Thoracic aorta (tissue), 2 donors: Measurements from ENCODE around the gene PACS1. TPM values are rescaled to one million over a fixed set of nuclear protein-coding genes. Genes with fewer than 3 reads are reported as not detected.

Experiments used
- ATAC-seq: fragments of 150-250 bp; one replicate; pipeline ENCODE4 v1.8.0; 2017; ENCODE audit warnings: low read depth; ENCODE audit not compliant: insufficient number of reproducible peaks, low FRiP score
- DNase-seq: peaks from one replicate; pipeline ENCODE4 v3.0.0-alpha.2; 2020; ENCODE audit warnings: low spot score
- H3K27ac ChIP-seq, 2 donors: fragments of 200-600 bp; sonication (generic); 1 replicate in 1 of 2; 2 replicates in 1 of 2; pipeline ENCODE4 v1.5.1; 2016; ENCODE audit warnings: mild to moderate bottlenecking in 2 of 2, moderate library complexity in 2 of 2
- H3K27me3 ChIP-seq: fragments of 200-600 bp; sonication (generic); replicated peaks from 2 replicates; pipeline ENCODE4 v1.6.0; 2016; ENCODE audit warnings: mild to moderate bottlenecking; ENCODE audit not compliant: insufficient read depth
- H3K36me3 ChIP-seq: fragments of 200-600 bp; sonication (generic); one replicate; pipeline ENCODE4 v1.5.1; 2016
- H3K4me1 ChIP-seq, 2 donors: fragments of 200-600 bp; sonication (generic); 1 replicate in 1 of 2; 2 replicates in 1 of 2; pipeline versions ENCODE4 v1.5.1 to v1.6.0; 2016; ENCODE audit warnings: low read depth in 2 of 2, mild to moderate bottlenecking in 1 of 2; ENCODE audit not compliant: control insufficient read depth in 1 of 2
- H3K4me3 ChIP-seq: fragments of 200-600 bp; sonication (generic); 2 replicates; pipeline ENCODE4 v1.5.1; 2016; ENCODE audit warnings: mild to moderate bottlenecking
- H3K9me3 ChIP-seq: fragments of 200-600 bp; sonication (generic); 2 replicates; pipeline ENCODE4 v1.5.1; 2016
- total RNA-seq, 2 donors: library from RNA; depleted of rRNA; stranded (reverse); fragments of >200 nt; gene quantifications; one replicate each; pipeline versions ENCODE4 v1.1.0 to v1.2.3, GENCODE V29; 2016
- TF ChIP-seq, protein P1 (sequence below): fragments of 200-600 bp; sonication (generic); IDR thresholded peaks from one replicate; pipeline ENCODE4 v1.5.1; 2019; ENCODE audit warnings: antibody characterized with exemption

PACS1 gene
- total RNA-seq, 2 donors from 2014 or later, result 82.9 to 112 TPM

DNA sequence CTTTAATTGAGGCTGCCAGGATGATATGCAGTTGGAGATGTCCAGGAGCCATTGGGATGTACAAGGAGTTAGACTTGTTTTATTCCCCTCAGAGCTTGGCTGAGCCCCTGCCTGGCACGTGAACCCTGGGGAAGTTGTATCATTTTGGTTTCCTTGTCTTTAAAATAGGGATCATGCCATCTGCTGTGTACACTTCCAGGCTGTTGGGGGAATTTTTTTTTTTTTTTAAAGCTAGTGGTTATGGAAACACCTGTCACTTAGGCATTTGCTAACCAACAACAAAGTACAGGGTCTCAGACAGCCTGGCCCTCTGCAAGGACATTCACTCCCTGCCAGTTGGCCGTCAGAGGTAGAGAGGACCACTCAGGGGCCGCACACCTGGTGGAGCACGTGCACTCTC, 189.9 kb downstream of the PACS1 start:
- no peak overlapping the region for H3K27ac ChIP-seq
- no peak overlapping the region for H3K4me3 ChIP-seq
- no peaks in the 10 kb centered on the region for H3K9me3 ChIP-seq
- DNase-seq, result no peak
- peaks cover 26% of the 10 kb centered on the region for H3K36me3 ChIP-seq
- TF ChIP-seq, protein P1, sequence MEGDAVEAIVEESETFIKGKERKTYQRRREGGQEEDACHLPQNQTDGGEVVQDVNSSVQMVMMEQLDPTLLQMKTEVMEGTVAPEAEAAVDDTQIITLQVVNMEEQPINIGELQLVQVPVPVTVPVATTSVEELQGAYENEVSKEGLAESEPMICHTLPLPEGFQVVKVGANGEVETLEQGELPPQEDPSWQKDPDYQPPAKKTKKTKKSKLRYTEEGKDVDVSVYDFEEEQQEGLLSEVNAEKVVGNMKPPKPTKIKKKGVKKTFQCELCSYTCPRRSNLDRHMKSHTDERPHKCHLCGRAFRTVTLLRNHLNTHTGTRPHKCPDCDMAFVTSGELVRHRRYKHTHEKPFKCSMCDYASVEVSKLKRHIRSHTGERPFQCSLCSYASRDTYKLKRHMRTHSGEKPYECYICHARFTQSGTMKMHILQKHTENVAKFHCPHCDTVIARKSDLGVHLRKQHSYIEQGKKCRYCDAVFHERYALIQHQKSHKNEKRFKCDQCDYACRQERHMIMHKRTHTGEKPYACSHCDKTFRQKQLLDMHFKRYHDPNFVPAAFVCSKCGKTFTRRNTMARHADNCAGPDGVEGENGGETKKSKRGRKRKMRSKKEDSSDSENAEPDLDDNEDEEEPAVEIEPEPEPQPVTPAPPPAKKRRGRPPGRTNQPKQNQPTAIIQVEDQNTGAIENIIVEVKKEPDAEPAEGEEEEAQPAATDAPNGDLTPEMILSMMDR, result no peak
- ATAC-seq, result no peak
- H3K4me1 ChIP-seq, result peaks cover 5 to 19% of the 10 kb centered on the region in 2 donors
- H3K27me3 ChIP-seq, result no peaks in the 10 kb centered on the region

DNA sequence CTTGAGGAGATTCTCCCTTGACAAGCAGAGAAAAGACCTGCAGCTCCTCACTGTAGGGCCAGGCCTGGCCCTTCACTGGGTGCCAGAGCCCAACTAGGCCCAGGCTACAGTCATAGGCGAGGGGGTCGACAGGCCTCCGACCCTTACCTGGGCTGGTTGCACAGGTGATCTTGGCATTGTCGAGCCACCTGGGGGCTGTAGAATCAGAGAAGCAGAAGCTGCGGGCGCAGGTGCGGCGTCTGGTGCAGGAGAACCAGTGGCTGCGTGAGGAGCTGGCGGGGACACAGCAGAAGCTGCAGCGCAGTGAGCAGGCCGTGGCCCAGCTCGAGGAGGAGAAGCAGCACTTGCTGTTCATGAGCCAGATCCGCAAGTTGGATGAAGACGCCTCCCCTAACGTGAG, 191.5 kb downstream of the PACS1 start:
- DNase-seq (no peak), ATAC-seq (no peak)
- Histone ChIP-seq H3K9me3 (no peaks in the 10 kb centered on the region), H3K36me3 (peaks cover 26% of the 10 kb centered on the region), H3K27ac (no peak overlapping the region), H3K4me1 (peaks cover 5 to 20% of the 10 kb centered on the region in 2 donors), H3K27me3 (no peaks in the 10 kb centered on the region), H3K4me3 (no peak overlapping the region)
- TF ChIP-seq, protein P1, result no peak

DNA sequence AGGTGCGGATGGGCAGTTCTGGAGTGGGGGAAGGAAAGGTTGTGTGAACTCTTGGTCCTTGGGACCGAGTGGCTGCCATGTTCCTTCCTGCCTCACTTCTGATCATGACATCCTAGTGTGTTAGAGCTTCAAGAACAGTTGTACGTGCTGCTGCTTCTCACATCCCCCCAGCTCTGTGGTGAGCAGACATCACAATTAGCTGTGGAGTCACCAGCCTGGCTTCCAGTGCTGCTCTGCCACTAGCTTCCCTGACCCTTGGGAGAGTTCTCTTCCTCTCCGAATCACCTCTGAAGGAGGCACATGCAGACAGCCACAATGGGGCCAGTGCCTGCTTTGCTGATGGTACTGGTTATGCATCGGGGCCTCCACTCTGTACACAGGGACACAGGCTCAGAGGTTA, 192.1 kb downstream of the PACS1 start:
- H3K4me1 ChIP-seq, result peaks cover 8 to 21% of the 10 kb centered on the region in 2 donors
- H3K27me3 ChIP-seq, result no peaks in the 10 kb centered on the region
- H3K36me3 ChIP-seq, result peaks cover 26% of the 10 kb centered on the region
- no peak overlapping the region for H3K4me3 ChIP-seq
- TF ChIP-seq, protein P1, result no peak
- DNase-seq, result no peak
- no peak for ATAC-seq
- no peak overlapping the region for H3K27ac ChIP-seq
- H3K9me3 ChIP-seq, result no peaks in the 10 kb centered on the region

DNA sequence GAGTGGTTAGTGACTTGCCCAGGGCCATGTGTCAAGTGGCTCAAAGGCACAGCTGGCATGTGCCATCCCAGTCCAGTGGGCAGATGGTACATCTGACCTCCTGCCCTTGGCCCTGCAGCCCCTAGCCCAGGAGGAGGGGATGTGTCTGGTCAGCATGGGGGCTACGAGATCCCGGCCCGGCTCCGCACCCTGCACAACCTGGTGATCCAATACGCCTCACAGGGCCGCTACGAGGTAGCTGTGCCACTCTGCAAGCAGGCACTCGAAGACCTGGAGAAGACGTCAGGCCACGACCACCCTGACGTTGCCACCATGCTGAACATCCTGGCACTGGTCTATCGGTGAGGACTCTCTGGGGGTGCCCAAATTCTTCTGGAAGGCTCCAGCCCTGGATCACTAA, 192.6 kb downstream of the PACS1 start:
- TF ChIP-seq, protein P1, result no peak
- H3K27me3 ChIP-seq, result no peaks in the 10 kb centered on the region
- no peak overlapping the region for H3K27ac ChIP-seq
- no peak overlapping the region for H3K4me3 ChIP-seq
- ATAC-seq (no peak), DNase-seq (no peak)
- no peaks in the 10 kb centered on the region for H3K9me3 ChIP-seq
- peaks cover 8 to 21% of the 10 kb centered on the region in 2 donors for H3K4me1 ChIP-seq
- H3K36me3 ChIP-seq, result peaks cover 26% of the 10 kb centered on the region

DNA sequence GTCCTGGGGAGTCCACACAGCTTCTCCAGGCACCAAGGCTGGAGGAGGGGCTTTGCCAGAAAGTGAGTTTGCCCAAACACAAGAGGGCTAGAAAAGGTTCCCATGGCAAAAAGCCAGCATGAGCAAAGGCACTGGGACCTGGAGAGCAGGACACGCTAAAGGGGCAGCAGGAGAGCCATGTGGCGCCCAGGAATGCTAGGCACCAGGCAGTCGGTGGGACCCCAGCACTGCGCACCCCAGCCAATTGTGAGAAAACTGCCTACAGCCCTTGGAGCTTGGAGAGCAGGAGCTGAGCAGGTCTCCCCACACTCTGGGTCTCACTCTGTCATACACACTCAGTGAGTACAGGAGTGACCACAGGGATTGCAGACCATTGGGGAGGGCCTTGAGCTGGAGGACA, 193.2 kb downstream of the PACS1 start:
- no peaks in the 10 kb centered on the region for H3K9me3 ChIP-seq
- DNase-seq (no peak), ATAC-seq (no peak)
- H3K27ac ChIP-seq, result no peak overlapping the region
- TF ChIP-seq, protein P1, result no peak
- peaks cover 26% of the 10 kb centered on the region for H3K36me3 ChIP-seq
- peaks cover 8 to 21% of the 10 kb centered on the region in 2 donors for H3K4me1 ChIP-seq
- H3K27me3 ChIP-seq, result no peaks in the 10 kb centered on the region
- H3K4me3 ChIP-seq, result no peak overlapping the region
